Fibroblast of skin of right biceps (primary cell): ENCODE measurements around the gene DGCR2.
"Not testable (repeated sequence)": the region's sequence is repeated elsewhere in the genome, so short reads cannot be mapped to it uniquely, and the experiment has no call there.

Experiments
- DNase-seq: peaks from one replicate; pipeline ENCODE4 v3.0.0-alpha.2; 2013

DGCR2 gene

GRCh38 chr22:19022755-19023154 lies 99.5 kb downstream of the DGCR2 start:
- no peak for DNase-seq

GRCh38 chr22:19019679-19020032 lies 102.6 kb downstream of the DGCR2 start:
- no peak for DNase-seq

GRCh38 chr22:19019029-19019678 lies 103.1 kb downstream of the DGCR2 start:
- DNase-seq, result no peak

- no peak for DNase-seq
Observed at GRCh38 chr22:19018256-19018655, 104.0 kb downstream of the DGCR2 start.

- no peak for DNase-seq
Observed at GRCh38 chr22:19016081-19016766, 106.0 kb downstream of the DGCR2 start.

- DNase-seq, result no peak
Observed at GRCh38 chr22:19014886-19015285, 107.3 kb downstream of the DGCR2 start.

GRCh38 chr22:19013881-19014598 lies 108.2 kb downstream of the DGCR2 start:
- DNase-seq, result not testable (repeated sequence)

- not testable (repeated sequence) for DNase-seq
Observed at GRCh38 chr22:19013411-19013810, 108.8 kb downstream of the DGCR2 start.

GRCh38 chr22:19012308-19012986 lies 109.8 kb downstream of the DGCR2 start:
- no peak for DNase-seq

- not testable (repeated sequence) for DNase-seq
Observed at GRCh38 chr22:19011611-19012010, 110.6 kb downstream of the DGCR2 start.

GRCh38 chr22:19011075-19011474 lies 111.1 kb downstream of the DGCR2 start:
- DNase-seq, result no peak

- DNase-seq, result no peak
Observed at GRCh38 chr22:19005905-19006304, 116.3 kb downstream of the DGCR2 start.

- DNase-seq, result no peak
Observed at GRCh38 chr22:19004471-19004870, 117.7 kb downstream of the DGCR2 start.

- DNase-seq, result no peak
Observed at GRCh38 chr22:19003508-19003907, 118.7 kb downstream of the DGCR2 start.

- DNase-seq, result no peak
Observed at GRCh38 chr22:19002684-19003038, 119.6 kb downstream of the DGCR2 start.

GRCh38 chr22:19001204-19001603 lies 121.0 kb downstream of the DGCR2 start:
- DNase-seq, result no peak

- DNase-seq, result not testable (repeated sequence)
Observed at GRCh38 chr22:19000106-19000505, 122.1 kb downstream of the DGCR2 start.

GRCh38 chr22:18999416-18999815 lies 122.8 kb downstream of the DGCR2 start:
- no peak for DNase-seq

- DNase-seq, result no peak
Observed at GRCh38 chr22:18999008-18999407, 123.2 kb downstream of the DGCR2 start.

- no peak for DNase-seq
Observed at GRCh38 chr22:18997925-18998315, 124.3 kb downstream of the DGCR2 start.

- no peak for DNase-seq
Observed at GRCh38 chr22:18997306-18997924, 124.8 kb downstream of the DGCR2 start.

- no peak for DNase-seq
Observed at GRCh38 chr22:18996376-18996900, 125.8 kb downstream of the DGCR2 start.

GRCh38 chr22:18995327-18995711 lies 126.9 kb downstream of the DGCR2 start:
- DNase-seq, result no peak
